Upper lobe of left lung (tissue), 4 donors: ENCODE measurements around the gene MYO15A.

Source experiments
- CTCF ChIP-seq, 6 experiments: fragments of 450-650 bp in 4 of 6; fragments of 200-600 bp in 2 of 6; sonication (generic) in 2 of 6; IDR thresholded peaks; one replicate each; pipeline ENCODE4 v1.5.1; 2016 to 2019; ENCODE audit warnings: antibody characterized with exemption in 6 of 6
- EP300 ChIP-seq, 4 donors: sonication (generic); formaldehyde crosslinking; IDR thresholded peaks; one replicate each; pipeline ENCODE4 v1.5.1; 2017; ENCODE audit warnings: antibody characterized with exemption in 4 of 4, control low read depth in 2 of 4
- POLR2AphosphoS5 ChIP-seq, 2 donors: sonication (generic); formaldehyde crosslinking; IDR thresholded peaks; one replicate each; pipeline ENCODE4 v1.5.1; 2017; ENCODE audit warnings: antibody characterized with exemption in 2 of 2

- TF ChIP-seq CTCF (IDR thresholded peaks at IDR 0.05) (no peak), EP300 (IDR thresholded peaks at IDR 0.05) (no peak), POLR2AphosphoS5 (IDR thresholded peaks at IDR 0.05) (no peak)
Observed at GRCh38 chr17:18144855-18145254, 36.3 kb downstream of the MYO15A start.
